ENCODE data around the gene DLK2. TPM values are rescaled to one million over a fixed set of nuclear protein-coding genes. Genes with fewer than 3 reads are reported as not detected.

The DLK2 gene
- total and polyA plus RNA-seq, 2 of the 13 experiments (the other 11 are each of a cell fraction or from before 2014, with no cell fraction given): 1.2 to 3.8 TPM

- TF ChIP-seq, protein P1, sequence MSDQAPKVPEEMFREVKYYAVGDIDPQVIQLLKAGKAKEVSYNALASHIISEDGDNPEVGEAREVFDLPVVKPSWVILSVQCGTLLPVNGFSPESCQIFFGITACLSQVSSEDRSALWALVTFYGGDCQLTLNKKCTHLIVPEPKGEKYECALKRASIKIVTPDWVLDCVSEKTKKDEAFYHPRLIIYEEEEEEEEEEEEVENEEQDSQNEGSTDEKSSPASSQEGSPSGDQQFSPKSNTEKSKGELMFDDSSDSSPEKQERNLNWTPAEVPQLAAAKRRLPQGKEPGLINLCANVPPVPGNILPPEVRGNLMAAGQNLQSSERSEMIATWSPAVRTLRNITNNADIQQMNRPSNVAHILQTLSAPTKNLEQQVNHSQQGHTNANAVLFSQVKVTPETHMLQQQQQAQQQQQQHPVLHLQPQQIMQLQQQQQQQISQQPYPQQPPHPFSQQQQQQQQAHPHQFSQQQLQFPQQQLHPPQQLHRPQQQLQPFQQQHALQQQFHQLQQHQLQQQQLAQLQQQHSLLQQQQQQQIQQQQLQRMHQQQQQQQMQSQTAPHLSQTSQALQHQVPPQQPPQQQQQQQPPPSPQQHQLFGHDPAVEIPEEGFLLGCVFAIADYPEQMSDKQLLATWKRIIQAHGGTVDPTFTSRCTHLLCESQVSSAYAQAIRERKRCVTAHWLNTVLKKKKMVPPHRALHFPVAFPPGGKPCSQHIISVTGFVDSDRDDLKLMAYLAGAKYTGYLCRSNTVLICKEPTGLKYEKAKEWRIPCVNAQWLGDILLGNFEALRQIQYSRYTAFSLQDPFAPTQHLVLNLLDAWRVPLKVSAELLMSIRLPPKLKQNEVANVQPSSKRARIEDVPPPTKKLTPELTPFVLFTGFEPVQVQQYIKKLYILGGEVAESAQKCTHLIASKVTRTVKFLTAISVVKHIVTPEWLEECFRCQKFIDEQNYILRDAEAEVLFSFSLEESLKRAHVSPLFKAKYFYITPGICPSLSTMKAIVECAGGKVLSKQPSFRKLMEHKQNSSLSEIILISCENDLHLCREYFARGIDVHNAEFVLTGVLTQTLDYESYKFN (CRISPR knock-in tag; conservative IDR thresholded peaks at IDR 0.05): no peak
- TF ChIP-seq FOXC1 (CRISPR knock-in tag; IDR thresholded peaks at IDR 0.05; ENCODE audit: borderline replicate concordance): peak; percentile 94
- no peak for TF ChIP-seq ZHX2 (IDR thresholded peaks at IDR 0.05; ENCODE audit: low read depth)
- no peak for TF ChIP-seq ZHX2 (CRISPR knock-in tag; IDR thresholded peaks at IDR 0.05; ENCODE audit: borderline replicate concordance)
- peak; percentile 50; the same call in 1 of the 2 replicates for TF ChIP-seq ZNF44 (CRISPR knock-in tag; IDR thresholded peaks at IDR 0.05)
- TF ChIP-seq ETV5 (CRISPR knock-in tag; IDR thresholded peaks at IDR 0.05; ENCODE audit: borderline replicate concordance): 0 out of 2 replicates have a peak, but pooled peaks have one; percentile 44
- TF ChIP-seq ZNF460 (CRISPR knock-in tag; IDR thresholded peaks at IDR 0.05; ENCODE audit: borderline replicate concordance): no peak
- peak; percentile 92 for TF ChIP-seq ARNT2 (CRISPR knock-in tag; IDR thresholded peaks at IDR 0.05; ENCODE audit: low read depth)
- TF ChIP-seq NFKBIZ (CRISPR knock-in tag; IDR thresholded peaks at IDR 0.05): peak; percentile 62; the same call in 1 of the 2 replicates
- no peak for TF ChIP-seq PLRG1 (conservative IDR thresholded peaks at IDR 0.05)
- peak; percentile 64; the same call in 1 of the 2 replicates for TF ChIP-seq POGZ (CRISPR knock-in tag; IDR thresholded peaks at IDR 0.05)
- TF ChIP-seq, protein P2, sequence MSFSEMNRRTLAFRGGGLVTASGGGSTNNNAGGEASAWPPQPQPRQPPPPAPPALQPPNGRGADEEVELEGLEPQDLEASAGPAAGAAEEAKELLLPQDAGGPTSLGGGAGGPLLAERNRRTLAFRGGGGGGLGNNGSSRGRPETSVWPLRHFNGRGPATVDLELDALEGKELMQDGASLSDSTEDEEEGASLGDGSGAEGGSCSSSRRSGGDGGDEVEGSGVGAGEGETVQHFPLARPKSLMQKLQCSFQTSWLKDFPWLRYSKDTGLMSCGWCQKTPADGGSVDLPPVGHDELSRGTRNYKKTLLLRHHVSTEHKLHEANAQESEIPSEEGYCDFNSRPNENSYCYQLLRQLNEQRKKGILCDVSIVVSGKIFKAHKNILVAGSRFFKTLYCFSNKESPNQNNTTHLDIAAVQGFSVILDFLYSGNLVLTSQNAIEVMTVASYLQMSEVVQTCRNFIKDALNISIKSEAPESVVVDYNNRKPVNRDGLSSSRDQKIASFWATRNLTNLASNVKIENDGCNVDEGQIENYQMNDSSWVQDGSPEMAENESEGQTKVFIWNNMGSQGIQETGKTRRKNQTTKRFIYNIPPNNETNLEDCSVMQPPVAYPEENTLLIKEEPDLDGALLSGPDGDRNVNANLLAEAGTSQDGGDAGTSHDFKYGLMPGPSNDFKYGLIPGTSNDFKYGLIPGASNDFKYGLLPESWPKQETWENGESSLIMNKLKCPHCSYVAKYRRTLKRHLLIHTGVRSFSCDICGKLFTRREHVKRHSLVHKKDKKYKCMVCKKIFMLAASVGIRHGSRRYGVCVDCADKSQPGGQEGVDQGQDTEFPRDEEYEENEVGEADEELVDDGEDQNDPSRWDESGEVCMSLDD (CRISPR knock-in tag; IDR thresholded peaks at IDR 0.05; ENCODE audit: borderline replicate concordance): no peak
- TF ChIP-seq THAP11 (CRISPR knock-in tag; IDR thresholded peaks at IDR 0.05): peak; percentile 64
- TF ChIP-seq RBAK (CRISPR knock-in tag; IDR thresholded peaks at IDR 0.05): no peak
- TF ChIP-seq ERF (CRISPR knock-in tag; IDR thresholded peaks at IDR 0.05): peak; percentile 85
Observed at GRCh38 chr6:43454696-43455530, 435 bp downstream of the DLK2 start (continued).
